NB4 (cell line): ENCODE results near the gene CYP11A1.

Source experiments
- POLR2A ChIP-seq: IDR thresholded peaks from 2 replicates; pipeline ENCODE4 v1.6.1; 2011; ENCODE audit warnings: mild to moderate bottlenecking; ENCODE audit not compliant: insufficient read length; ENCODE audit errors: extremely low read depth
- TF ChIP-seq, protein P1 (sequence below): IDR thresholded peaks from one replicate; pipeline ENCODE4 v1.5.1; 2012; ENCODE audit warnings: low read depth, low read length

- TF ChIP-seq POLR2A = no peak
- TF ChIP-seq, protein P1, sequence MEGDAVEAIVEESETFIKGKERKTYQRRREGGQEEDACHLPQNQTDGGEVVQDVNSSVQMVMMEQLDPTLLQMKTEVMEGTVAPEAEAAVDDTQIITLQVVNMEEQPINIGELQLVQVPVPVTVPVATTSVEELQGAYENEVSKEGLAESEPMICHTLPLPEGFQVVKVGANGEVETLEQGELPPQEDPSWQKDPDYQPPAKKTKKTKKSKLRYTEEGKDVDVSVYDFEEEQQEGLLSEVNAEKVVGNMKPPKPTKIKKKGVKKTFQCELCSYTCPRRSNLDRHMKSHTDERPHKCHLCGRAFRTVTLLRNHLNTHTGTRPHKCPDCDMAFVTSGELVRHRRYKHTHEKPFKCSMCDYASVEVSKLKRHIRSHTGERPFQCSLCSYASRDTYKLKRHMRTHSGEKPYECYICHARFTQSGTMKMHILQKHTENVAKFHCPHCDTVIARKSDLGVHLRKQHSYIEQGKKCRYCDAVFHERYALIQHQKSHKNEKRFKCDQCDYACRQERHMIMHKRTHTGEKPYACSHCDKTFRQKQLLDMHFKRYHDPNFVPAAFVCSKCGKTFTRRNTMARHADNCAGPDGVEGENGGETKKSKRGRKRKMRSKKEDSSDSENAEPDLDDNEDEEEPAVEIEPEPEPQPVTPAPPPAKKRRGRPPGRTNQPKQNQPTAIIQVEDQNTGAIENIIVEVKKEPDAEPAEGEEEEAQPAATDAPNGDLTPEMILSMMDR = no peak
Observed at GRCh38 chr15:74389241-74390048, 22.0 kb upstream of the CYP11A1 start.
